PC-3 (cell line): ENCODE results near the gene FBXL5.

Source experiments
- EZH2 ChIP-seq: fragments of 300-600 bp; sonication (generic); IDR thresholded peaks from one replicate; pipeline ENCODE4 v1.6.1; 2017; ENCODE audit warnings: antibody characterized with exemption, mild to moderate bottlenecking, low read length; ENCODE audit not compliant: unreplicated experiment
- EZH2phosphoT487 ChIP-seq: fragments of 300-600 bp; sonication (generic); IDR thresholded peaks from 2 replicates; pipeline ENCODE4 v1.6.1; 2018; ENCODE audit warnings: mild to moderate bottlenecking, antibody characterized with exemption, low read length, borderline replicate concordance
- TF ChIP-seq, protein P1 (sequence below): fragments of 300-600 bp; sonication (generic); conservative IDR thresholded peaks from 2 replicates; pipeline ENCODE4 v1.5.1; 2017; ENCODE audit warnings: antibody characterized with exemption, low read depth, mild to moderate bottlenecking, low read length

DNA sequence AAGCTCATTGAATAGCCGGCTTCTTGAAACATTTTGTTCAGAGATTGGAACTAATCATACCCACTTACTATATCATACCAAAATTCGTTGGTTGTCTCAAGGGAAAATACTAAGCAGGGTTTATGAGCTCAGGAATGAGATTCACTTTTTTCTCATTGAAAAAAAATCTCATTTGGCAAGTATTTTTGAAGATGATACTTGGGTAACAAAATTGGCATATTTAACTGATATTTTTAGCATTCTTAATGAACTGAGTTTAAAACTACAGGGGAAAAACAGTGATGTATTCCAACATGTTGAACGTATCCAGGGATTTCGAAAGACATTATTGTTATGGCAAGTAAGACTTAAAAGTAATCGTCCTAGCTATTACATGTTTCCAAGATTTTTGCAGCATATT is 32.9 kb upstream of the FBXL5 start:
- TF ChIP-seq, protein P1, sequence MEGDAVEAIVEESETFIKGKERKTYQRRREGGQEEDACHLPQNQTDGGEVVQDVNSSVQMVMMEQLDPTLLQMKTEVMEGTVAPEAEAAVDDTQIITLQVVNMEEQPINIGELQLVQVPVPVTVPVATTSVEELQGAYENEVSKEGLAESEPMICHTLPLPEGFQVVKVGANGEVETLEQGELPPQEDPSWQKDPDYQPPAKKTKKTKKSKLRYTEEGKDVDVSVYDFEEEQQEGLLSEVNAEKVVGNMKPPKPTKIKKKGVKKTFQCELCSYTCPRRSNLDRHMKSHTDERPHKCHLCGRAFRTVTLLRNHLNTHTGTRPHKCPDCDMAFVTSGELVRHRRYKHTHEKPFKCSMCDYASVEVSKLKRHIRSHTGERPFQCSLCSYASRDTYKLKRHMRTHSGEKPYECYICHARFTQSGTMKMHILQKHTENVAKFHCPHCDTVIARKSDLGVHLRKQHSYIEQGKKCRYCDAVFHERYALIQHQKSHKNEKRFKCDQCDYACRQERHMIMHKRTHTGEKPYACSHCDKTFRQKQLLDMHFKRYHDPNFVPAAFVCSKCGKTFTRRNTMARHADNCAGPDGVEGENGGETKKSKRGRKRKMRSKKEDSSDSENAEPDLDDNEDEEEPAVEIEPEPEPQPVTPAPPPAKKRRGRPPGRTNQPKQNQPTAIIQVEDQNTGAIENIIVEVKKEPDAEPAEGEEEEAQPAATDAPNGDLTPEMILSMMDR = no peak
- TF ChIP-seq EZH2 = no peak
- TF ChIP-seq EZH2phosphoT487 = no peak
